GM18520 (cell line): ENCODE measurements around the gene ORM1.
A peak's percentile ranks its signal among the peaks of the same experiment; 100 is the strongest.

Experiments used
- ATAC-seq: cut with Tn5 transposase; IDR thresholded peaks from one replicate; pipeline ENCODE4 v1.9.1; 2021; ENCODE audit not compliant: unreplicated experiment

The ORM1 gene

GRCh38 chr9:114362394-114362793 is 39.5 kb downstream of the ORM1 start:
- ATAC-seq: no peak

- ATAC-seq: no peak
Observed at GRCh38 chr9:114363424-114363823, 40.5 kb downstream of the ORM1 start.

GRCh38 chr9:114364134-114365041 is 41.5 kb downstream of the ORM1 start:
- no peak for ATAC-seq

GRCh38 chr9:114365194-114365593 is 42.3 kb downstream of the ORM1 start:
- ATAC-seq: no peak

GRCh38 chr9:114366334-114367128 is 43.6 kb downstream of the ORM1 start:
- ATAC-seq: no peak

- no peak for ATAC-seq
Observed at GRCh38 chr9:114367366-114367765, 44.5 kb downstream of the ORM1 start.

- ATAC-seq: no peak
Observed at GRCh38 chr9:114367772-114368569, 45.1 kb downstream of the ORM1 start.

GRCh38 chr9:114369216-114370130 is 46.6 kb downstream of the ORM1 start:
- ATAC-seq: no peak

GRCh38 chr9:114370251-114370967 is 47.5 kb downstream of the ORM1 start:
- no peak for ATAC-seq

- ATAC-seq: no peak
Observed at GRCh38 chr9:114370968-114371320, 48.0 kb downstream of the ORM1 start.

GRCh38 chr9:114371343-114371944 is 48.5 kb downstream of the ORM1 start:
- no peak for ATAC-seq

GRCh38 chr9:114371973-114372917 is 49.3 kb downstream of the ORM1 start:
- no peak for ATAC-seq

- peak; percentile 89 for ATAC-seq
Observed at GRCh38 chr9:114372921-114373448, 50.1 kb downstream of the ORM1 start.

GRCh38 chr9:114373960-114374730 is 51.2 kb downstream of the ORM1 start:
- ATAC-seq: no peak

- no peak for ATAC-seq
Observed at GRCh38 chr9:114374936-114375335, 52.0 kb downstream of the ORM1 start.

- no peak for ATAC-seq
Observed at GRCh38 chr9:114375386-114376175, 52.7 kb downstream of the ORM1 start.
